Upper lobe of right lung (tissue), 1 donor: Measurements from ENCODE around the gene FEN1. TPM values are rescaled to one million over a fixed set of nuclear protein-coding genes. Genes with fewer than 3 reads are reported as not detected.

Source experiments
- ATAC-seq: fragments of 200-7000 bp; cut with Tn5 transposase; one replicate; pipeline ENCODE4 v1.9.1; 2020; ENCODE audit warnings: mild to moderate bottlenecking, moderate library complexity
- DNase-seq: peaks from one replicate; pipeline ENCODE4 v3.0.0-alpha.2; 2020
- H3K27ac ChIP-seq: fragments of 200-600 bp; one replicate; pipeline ENCODE4 v1.8.0; 2022
- H3K27me3 ChIP-seq: fragments of 200-600 bp; one replicate; pipeline ENCODE4 v1.8.0; 2022; ENCODE audit warnings: mild to moderate bottlenecking
- H3K36me3 ChIP-seq: fragments of 200-600 bp; one replicate; pipeline ENCODE4 v1.8.0; 2022
- H3K4me1 ChIP-seq: fragments of 200-600 bp; one replicate; pipeline ENCODE4 v1.8.0; 2022
- H3K4me3 ChIP-seq: fragments of 200-600 bp; one replicate; pipeline ENCODE4 v1.8.0; 2022; ENCODE audit warnings: mild to moderate bottlenecking
- H3K9me3 ChIP-seq: fragments of 200-600 bp; one replicate; pipeline ENCODE4 v1.8.0; 2022
- intact Hi-C: fragments of 100-400 bp; cut with DNase I; formaldehyde crosslinking; loops from one replicate; pipeline ENCODE4 v1.11.0; 2022
- total RNA-seq: library from RNA; stranded (reverse); fragmentation: NEBNext Ultra II Directional; extraction: Animal tissue kit (Norgen Biotek cat#: 25700); gene quantifications from one replicate; pipeline ENCODE4 v1.2.1, GENCODE V29; 2021
- TF ChIP-seq, protein P1 (sequence below): fragments of 200-600 bp; IDR thresholded peaks from one replicate; pipeline ENCODE4 v1.8.0; 2022; ENCODE audit warnings: antibody characterized with exemption
- donor health status: DM: no; HTN: yes; CAD: no; lungs with severe emphysema.

Gene FEN1
- total RNA-seq, 1 donor from 2014 or later = 4.9 TPM

DNA sequence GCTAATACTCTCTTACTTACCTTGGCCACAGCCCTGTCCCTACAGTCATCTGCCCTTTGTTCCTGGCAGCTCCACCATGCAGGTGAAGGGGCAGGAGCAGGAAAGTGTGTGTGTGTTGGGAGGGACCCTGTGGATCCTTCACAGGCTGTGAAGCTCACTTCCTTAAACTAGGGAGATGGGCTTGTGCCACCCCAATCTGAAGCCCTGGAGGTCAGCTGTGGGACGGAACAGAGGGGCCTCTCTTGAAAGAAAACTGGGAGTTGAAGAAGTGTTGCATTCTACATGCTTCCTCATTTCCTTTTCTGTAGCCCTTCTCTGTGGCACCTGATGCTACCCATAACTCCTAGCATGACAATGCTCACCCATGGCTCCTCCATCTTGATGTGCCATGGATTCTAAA lies 12.4 kb downstream of the FEN1 start:
- H3K36me3 ChIP-seq = peaks cover 73% of the 10 kb centered on the region
- intact Hi-C loops = no loop called here
- H3K9me3 ChIP-seq = no peaks in the 10 kb centered on the region
- no peaks in the 10 kb centered on the region for H3K27me3 ChIP-seq
- no peaks in the 10 kb centered on the region for H3K4me1 ChIP-seq
- no peak overlapping the region for H3K27ac ChIP-seq
- DNase-seq = no peak
- no peak overlapping the region for H3K4me3 ChIP-seq
- no peak for ATAC-seq
- TF ChIP-seq, protein P1, sequence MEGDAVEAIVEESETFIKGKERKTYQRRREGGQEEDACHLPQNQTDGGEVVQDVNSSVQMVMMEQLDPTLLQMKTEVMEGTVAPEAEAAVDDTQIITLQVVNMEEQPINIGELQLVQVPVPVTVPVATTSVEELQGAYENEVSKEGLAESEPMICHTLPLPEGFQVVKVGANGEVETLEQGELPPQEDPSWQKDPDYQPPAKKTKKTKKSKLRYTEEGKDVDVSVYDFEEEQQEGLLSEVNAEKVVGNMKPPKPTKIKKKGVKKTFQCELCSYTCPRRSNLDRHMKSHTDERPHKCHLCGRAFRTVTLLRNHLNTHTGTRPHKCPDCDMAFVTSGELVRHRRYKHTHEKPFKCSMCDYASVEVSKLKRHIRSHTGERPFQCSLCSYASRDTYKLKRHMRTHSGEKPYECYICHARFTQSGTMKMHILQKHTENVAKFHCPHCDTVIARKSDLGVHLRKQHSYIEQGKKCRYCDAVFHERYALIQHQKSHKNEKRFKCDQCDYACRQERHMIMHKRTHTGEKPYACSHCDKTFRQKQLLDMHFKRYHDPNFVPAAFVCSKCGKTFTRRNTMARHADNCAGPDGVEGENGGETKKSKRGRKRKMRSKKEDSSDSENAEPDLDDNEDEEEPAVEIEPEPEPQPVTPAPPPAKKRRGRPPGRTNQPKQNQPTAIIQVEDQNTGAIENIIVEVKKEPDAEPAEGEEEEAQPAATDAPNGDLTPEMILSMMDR = no peak

DNA sequence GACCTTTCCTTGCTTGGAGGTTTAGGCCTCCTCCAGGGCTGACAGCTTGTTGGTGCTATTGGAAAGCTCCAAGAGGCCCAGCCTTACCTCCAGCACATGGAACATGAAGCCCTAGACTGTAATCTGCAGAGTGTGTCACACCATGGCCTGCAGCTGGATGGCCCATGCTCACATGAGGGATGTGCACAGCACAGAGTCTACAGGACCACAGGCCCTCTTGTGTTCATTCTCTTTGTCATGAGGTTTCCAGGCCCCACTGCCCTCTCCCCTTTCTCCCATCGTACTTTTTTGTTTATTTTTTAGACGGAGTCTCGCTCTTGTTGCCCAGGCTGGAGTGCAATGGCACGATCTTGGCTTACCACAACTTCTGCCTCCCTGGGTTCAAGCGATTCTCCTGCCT lies 14.1 kb downstream of the FEN1 start:
- H3K4me3 ChIP-seq = no peak overlapping the region
- no peak for ATAC-seq
- H3K36me3 ChIP-seq = peaks cover 75% of the 10 kb centered on the region
- no peak for DNase-seq
- TF ChIP-seq, protein P1 = no peak
- H3K9me3 ChIP-seq = no peaks in the 10 kb centered on the region
- no peaks in the 10 kb centered on the region for H3K4me1 ChIP-seq
- H3K27me3 ChIP-seq = no peaks in the 10 kb centered on the region
- no peak overlapping the region for H3K27ac ChIP-seq
- intact Hi-C loops = no loop called here

DNA sequence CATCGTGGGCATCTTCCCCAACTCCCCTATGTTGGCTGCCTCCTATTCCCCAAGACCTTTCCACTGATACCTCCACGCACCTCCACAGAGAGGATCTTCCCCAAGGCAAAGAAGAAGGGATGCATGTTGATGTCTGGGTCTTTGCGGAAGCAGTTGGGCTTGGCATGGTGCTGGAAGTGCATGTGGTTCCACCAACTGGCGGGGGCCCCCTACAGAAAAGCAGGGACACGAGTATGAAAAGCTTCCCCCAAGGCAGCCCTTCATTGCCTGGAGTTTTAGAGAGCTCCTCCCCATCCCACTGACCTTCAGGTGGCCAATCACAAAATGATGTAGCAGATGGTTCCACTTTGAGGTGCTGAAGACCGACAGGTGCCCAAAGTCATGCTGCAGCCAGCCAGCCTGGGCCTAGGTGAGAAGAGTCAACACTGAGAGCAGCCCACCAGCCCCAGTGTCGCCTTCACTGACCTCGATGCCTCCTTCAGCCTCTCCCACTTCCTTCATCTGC lies 18.0 kb downstream of the FEN1 start:
- DNase-seq (no peak), ATAC-seq (no peak)
- intact Hi-C loops = no loop called here
- peaks cover 65% of the 10 kb centered on the region for H3K36me3 ChIP-seq
- no peaks in the 10 kb centered on the region for H3K4me1 ChIP-seq
- TF ChIP-seq, protein P1 = no peak
- no peak overlapping the region for H3K27ac ChIP-seq
- H3K27me3 ChIP-seq = no peaks in the 10 kb centered on the region
- no peak overlapping the region for H3K4me3 ChIP-seq
- no peaks in the 10 kb centered on the region for H3K9me3 ChIP-seq

DNA sequence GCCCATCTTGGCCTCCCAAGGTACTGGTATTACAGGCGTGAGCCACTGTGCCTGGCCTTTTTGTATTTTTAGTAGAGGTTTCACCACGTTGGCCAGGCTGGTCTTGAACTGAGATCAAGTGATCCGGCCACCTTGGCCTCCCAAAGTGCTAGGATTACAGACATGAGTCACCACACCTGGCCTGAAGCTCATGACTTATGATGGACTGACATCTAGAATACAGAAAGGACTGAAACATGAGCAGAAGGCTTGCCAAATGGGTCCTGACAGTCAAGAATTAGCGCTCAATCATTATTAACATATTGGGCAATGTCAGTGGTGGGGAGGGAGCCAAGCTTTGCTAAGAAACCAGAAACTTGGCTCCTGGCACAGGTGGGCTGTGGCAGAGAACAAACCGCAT lies 19.1 kb downstream of the FEN1 start:
- Histone ChIP-seq H3K4me1 (no peaks in the 10 kb centered on the region), H3K9me3 (no peaks in the 10 kb centered on the region), H3K27ac (no peak overlapping the region), H3K36me3 (peaks cover 60% of the 10 kb centered on the region), H3K4me3 (no peak overlapping the region), H3K27me3 (no peaks in the 10 kb centered on the region)
- TF ChIP-seq, protein P1 = no peak
- DNase-seq (no peak), ATAC-seq (no peak)
- intact Hi-C loops = no loop called here

DNA sequence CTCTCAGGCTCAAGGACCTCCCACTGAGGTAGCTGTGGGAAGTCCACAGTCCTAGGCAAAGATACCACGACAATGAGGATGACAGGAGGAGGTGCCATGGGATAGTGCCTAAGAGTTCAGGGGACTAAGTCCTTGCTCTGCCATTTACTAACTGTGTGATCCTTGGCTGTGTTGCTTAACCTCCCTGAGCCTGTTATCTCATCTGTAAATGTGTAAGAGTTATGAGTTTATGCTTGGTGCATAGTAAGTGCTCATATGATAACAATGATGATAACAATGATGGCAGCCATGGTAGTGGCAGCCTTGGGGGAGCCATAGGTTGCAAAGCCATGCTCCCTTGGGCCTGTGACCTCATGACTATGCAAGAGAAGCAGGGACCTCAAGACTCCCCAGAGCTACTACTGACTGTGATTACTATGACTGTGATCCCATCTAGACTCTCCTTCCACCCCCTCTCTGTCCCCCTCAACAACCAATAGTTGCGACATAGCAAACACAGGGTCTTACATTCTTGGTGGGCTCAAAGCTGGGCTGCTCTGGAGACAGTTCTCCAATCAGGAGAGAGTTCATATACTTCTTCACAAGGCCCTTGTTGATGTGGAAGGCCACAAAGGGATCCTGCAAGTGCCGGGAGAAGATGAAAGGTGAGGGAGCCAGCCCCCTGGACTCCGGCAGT lies 20.2 kb downstream of the FEN1 start:
- no peaks in the 10 kb centered on the region for H3K4me1 ChIP-seq
- no peaks in the 10 kb centered on the region for H3K27me3 ChIP-seq
- no peaks in the 10 kb centered on the region for H3K9me3 ChIP-seq
- no peak for DNase-seq
- ATAC-seq = no peak
- intact Hi-C loops = no loop called here
- H3K36me3 ChIP-seq = peaks cover 53% of the 10 kb centered on the region
- H3K27ac ChIP-seq = no peak overlapping the region
- TF ChIP-seq, protein P1 = no peak
- no peak overlapping the region for H3K4me3 ChIP-seq
